A204.1 (cell line): ENCODE results near the gene NPR2.

Source experiments
- FAIRE-seq: peaks from 2 replicates; lab custom pipeline; 2012; peaks lifted over from hg19 to GRCh38; lab: Jason Lieb, UNC

The NPR2 gene

GRCh38 chr9:35801328-35802128, 10.1 kb downstream of the NPR2 start:
- FAIRE-seq: no peak

- no peak for FAIRE-seq
Observed at GRCh38 chr9:35806101-35806500, 14.7 kb downstream of the NPR2 start.

- no peak for FAIRE-seq
Observed at GRCh38 chr9:35808433-35808832, 17.0 kb downstream of the NPR2 start.

- no peak for FAIRE-seq
Observed at GRCh38 chr9:35810122-35810521, 18.7 kb downstream of the NPR2 start.

GRCh38 chr9:35811381-35812024, 20.1 kb downstream of the NPR2 start:
- FAIRE-seq: no peak

GRCh38 chr9:35812025-35812602, 20.7 kb downstream of the NPR2 start, which contains the start of gene SPAG8:
TSS of gene SPAG8 (minus strand) at chr9:35812262. CDS start at chr9:35812147, 115 bp downstream.
- FAIRE-seq: peak; percentile 84

GRCh38 chr9:35813434-35814105, 22.2 kb downstream of the NPR2 start:
- no peak for FAIRE-seq

GRCh38 chr9:35814106-35814840, 22.9 kb downstream of the NPR2 start:
- FAIRE-seq: no peak

- FAIRE-seq: peak; percentile 99
Observed at GRCh38 chr9:35814841-35815543, 23.6 kb downstream of the NPR2 start, which contains the start of gene HINT2. TSS of gene HINT2 (minus strand) at chr9:35815042. CDS start at chr9:35814979, 63 bp downstream.

- no peak for FAIRE-seq
Observed at GRCh38 chr9:35816708-35817107, 25.3 kb downstream of the NPR2 start.

GRCh38 chr9:35818341-35818740, 26.9 kb downstream of the NPR2 start:
- FAIRE-seq: no peak

- no peak for FAIRE-seq
Observed at GRCh38 chr9:35820076-35820475, 28.7 kb downstream of the NPR2 start.

GRCh38 chr9:35822926-35823325, 31.5 kb downstream of the NPR2 start:
- FAIRE-seq: no peak

- no peak for FAIRE-seq
Observed at GRCh38 chr9:35826071-35826701, 34.8 kb downstream of the NPR2 start.

- FAIRE-seq: no peak
Observed at GRCh38 chr9:35827486-35827885, 36.1 kb downstream of the NPR2 start.

- FAIRE-seq: no peak
Observed at GRCh38 chr9:35828716-35829083, 37.3 kb downstream of the NPR2 start, which contains the start of gene FAM221B. TSS of gene FAM221B (minus strand) at chr9:35828732. CDS start at chr9:35826161, 2,571 bp downstream.

- no peak for FAIRE-seq
Observed at GRCh38 chr9:35829084-35829763, 37.8 kb downstream of the NPR2 start, which contains the start of gene TMEM8B. TSS of gene TMEM8B (plus strand) at chr9:35829228. CDS start at chr9:35829448, 220 bp downstream.

GRCh38 chr9:35829764-35830096, 38.3 kb downstream of the NPR2 start:
- no peak for FAIRE-seq

- FAIRE-seq: no peak
Observed at GRCh38 chr9:35831040-35831439, 39.6 kb downstream of the NPR2 start.

GRCh38 chr9:35832814-35833213, 41.4 kb downstream of the NPR2 start:
- no peak for FAIRE-seq
